ENCODE data around the gene TMEM161A.

DNA sequence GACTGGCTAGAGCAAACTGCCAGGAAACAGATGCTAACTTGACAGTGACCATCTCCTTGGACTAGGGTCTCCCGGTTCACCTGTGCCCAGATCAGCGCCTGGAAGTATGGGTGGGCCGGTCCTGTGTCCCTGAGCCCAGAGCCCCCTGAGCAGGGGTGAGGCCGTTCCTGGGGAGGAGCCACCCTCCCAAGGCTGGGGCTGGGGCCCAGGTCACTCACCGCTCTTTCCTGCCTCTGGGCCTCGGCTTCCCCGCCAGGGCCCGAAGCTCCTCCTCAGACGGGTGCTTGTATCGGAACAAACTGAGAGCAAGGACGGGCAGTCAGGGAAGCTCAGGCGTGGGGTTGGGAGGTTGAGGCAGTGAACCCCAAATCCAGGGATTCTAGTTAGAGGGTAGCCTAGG, 5.4 kb downstream of the TMEM161A start:
- TF ChIP-seq, protein P1, sequence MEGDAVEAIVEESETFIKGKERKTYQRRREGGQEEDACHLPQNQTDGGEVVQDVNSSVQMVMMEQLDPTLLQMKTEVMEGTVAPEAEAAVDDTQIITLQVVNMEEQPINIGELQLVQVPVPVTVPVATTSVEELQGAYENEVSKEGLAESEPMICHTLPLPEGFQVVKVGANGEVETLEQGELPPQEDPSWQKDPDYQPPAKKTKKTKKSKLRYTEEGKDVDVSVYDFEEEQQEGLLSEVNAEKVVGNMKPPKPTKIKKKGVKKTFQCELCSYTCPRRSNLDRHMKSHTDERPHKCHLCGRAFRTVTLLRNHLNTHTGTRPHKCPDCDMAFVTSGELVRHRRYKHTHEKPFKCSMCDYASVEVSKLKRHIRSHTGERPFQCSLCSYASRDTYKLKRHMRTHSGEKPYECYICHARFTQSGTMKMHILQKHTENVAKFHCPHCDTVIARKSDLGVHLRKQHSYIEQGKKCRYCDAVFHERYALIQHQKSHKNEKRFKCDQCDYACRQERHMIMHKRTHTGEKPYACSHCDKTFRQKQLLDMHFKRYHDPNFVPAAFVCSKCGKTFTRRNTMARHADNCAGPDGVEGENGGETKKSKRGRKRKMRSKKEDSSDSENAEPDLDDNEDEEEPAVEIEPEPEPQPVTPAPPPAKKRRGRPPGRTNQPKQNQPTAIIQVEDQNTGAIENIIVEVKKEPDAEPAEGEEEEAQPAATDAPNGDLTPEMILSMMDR (IDR thresholded peaks at IDR 0.05; ENCODE audit: poor library complexity, severe bottlenecking): no peak
- TF ChIP-seq EZH2 (IDR thresholded peaks at IDR 0.05; ENCODE audit: borderline replicate concordance, insufficient read depth, low read length, poor library complexity, severe bottlenecking): no peak
- no peak for TF ChIP-seq POLR2AphosphoS5 (IDR thresholded peaks at IDR 0.05)
- TF ChIP-seq MXI1 (conservative IDR thresholded peaks at IDR 0.05; ENCODE audit: poor library complexity, severe bottlenecking): no peak
- no peak for TF ChIP-seq TAF1 (IDR thresholded peaks at IDR 0.05; ENCODE audit: low read depth)
- TF ChIP-seq RAD21 (conservative IDR thresholded peaks at IDR 0.05): no peak

All from neural cell (in vitro differentiated cells).